ENCODE results near the gene SERBP1.
A peak's percentile ranks its signal among the peaks of the same experiment; 100 is the strongest.

Gene SERBP1

DNA sequence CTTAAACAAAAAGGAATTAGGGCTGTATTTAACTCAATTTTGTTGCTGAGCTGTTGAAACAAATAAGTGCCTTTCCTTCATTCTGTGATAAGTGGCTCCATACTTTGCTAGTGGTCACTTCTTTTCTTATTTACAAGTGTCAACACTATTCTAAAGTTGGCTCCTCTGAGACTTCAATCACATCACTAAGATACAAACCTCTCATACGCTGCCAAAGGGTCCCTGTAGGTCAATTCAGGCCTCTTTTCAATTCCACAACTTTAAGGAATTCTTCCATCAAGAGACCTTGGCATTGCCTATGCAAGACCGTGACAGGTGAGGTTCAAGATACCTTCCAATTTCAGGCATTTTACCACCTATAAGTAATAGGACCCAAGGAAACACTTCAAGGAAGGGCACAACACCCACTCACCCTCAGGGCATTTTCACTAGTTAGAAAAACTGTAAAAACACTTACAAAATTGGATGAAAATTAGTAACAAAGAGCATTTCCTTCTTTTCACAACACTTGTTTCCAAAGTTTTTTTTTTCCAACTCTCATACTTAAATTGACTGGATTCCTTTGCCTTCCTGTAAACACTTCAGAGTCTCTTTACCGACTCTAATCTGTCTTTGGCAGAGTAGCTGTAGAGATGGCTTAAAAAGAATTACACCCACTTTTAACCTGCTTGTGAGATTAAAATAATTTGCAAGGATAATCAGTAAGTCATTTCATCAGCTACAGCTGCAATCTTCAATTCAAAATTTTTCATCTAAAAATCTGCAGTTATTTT, 24.5 kb downstream of the SERBP1 start:
- DNase-seq, result no peak
- ATAC-seq, result no peak

DNA sequence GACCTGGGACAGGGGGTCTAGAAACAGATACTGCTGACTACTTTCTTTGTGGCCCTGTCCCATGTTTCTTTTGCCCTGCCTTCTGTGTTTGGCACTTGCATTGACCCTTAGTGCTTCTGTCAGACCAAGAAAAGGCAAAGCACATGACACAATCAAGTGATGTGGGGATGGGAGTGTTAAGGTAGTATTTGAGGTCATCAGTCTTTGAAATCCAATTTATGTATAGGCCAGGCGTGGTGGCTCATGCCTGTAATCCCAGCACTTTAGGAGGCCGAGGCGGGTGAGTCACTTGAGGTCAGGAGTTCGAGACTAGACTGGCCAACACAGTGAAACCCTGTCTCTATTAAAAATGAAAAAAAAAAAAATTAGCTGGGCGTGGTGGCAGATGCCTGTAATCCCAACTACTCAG, 26.0 kb downstream of the SERBP1 start:
- no peak for DNase-seq

DNA sequence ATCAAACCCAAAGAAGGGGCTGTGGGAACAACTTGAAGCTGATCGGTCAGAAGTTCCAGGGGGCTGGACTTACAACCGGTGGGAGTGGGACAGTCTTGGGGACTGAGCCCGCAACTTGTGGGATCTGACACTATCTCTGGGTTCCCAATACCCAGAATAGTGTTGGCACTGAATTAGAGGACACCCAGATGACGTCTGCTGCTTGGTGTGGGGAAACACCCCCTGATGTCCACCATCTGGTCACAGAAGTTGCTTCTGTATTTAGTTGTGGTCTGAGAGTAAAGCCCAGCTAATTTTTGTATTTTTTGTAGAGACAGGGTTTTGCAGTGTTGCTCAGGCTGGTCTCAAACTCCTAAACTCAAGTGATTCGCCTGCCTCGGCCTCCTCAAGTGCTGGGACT, 28.8 kb downstream of the SERBP1 start:
- DNase-seq (no peak), ATAC-seq (no peak)

More for the DNA sequence above, 26.0 kb downstream of the SERBP1 start:
- no peak for ATAC-seq

DNA sequence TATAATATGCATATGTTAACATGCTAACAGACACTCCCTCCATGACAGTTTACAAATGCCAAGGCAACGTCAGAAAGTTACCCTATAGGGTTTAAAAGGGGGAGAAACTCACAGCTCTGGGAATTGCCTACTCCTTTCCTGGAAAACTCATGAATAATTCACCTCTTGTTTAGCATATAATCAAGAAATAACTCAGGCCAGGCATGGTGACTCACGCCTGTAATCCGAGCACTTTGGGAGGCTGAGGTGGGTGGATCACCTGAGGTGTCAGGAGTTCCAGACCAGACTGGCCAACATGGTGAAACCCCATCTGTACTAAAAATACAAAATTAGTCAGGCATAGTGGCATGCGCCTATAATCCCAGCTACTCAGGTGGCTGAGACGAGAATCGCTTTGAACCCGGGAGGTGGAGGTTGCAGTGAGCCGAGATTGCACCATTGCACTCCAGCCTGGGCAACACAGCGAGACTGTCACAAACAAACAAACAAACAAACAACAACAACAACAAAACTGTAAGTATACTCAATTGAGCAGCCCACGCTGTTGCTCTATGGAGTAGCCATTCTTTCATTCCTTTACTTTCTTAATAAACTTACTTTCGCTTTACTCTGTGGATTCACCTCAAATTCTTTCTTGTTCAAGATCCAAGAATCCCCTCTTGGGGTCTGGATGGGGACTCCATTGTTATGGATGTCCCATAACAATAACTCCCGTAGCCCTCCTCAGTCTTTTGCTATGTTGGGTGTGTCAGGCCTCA, 30.0 kb downstream of the SERBP1 start:
- ATAC-seq, result peak; percentile 79
- peak; percentile 61 for DNase-seq

DNA sequence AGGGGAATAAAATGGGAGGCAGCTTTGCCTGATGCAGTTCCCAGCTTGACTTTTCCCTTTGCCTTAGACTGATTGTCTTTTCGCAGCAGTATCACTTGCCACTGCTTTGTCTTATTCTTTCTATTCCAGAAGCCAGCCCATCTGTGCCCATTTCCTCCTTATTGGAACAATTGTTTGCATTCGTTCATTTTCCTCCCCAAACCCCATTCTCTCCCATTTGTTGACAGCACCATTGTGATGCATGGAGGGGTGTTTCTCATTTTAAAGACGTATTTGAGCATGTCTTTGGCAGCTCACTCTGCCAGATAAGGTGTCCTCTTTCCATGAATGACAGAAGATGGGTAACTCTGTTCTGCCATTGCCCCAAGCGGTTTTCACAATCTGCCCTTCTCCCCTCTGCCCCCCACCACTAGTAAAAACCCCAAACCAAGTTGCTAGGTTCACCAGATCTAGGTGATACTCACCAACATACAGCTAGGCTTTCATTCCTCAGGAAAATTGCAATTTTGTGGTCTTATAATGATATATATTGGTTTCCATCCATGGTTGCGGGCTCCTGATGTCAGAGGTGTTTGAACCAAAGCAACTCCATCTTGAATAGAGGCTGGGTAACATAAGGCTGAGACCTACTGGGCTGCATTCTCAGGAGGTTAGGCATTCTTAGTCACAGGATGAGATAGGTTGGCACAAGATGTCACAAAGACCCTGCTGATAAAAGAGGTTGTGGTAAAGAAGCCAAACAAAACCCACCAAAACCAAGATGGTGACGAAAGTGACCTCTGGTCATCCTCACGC, 30.8 kb downstream of the SERBP1 start:
- ATAC-seq, result peak; percentile 5
- DNase-seq, result no peak

DNA sequence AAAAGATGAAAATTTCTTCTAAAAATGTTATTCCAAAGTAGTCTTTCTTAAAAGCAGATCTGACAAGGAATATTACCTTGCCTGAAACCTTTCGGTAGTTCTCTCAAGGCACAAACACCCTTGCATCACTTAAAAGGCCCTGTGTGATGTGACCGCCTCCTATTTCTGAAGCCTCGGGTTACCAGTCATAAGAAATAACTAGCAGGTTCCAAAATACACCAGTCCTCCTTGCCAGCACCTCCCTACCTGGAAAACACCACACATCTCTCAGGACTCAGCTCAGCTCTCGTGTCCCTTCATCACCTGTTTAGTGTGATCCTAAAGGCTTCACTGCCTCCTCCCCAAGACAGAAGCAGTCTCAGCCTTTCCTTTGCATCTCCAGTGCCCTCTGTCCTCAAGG, 35.7 kb downstream of the SERBP1 start:
- no peak for DNase-seq
- ATAC-seq, result no peak

DNA sequence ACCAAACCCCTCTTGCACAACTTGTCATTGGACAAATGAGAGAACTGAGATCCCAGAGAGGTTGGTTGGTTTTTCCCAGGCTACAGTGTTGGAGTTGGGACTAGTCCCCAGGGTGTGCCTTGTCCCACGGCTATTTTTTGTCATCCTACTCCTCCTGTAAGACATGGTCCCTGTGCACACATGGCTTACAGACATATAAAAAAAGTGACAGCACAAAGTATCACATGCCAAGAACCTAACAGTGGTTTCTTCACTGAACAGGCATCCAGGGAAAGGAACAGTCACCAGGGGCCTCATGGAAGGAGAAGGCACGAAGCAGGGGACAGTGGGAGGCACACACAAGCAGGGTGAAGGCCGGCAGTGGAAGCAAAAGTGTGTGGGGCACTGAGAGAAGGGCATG, 36.5 kb downstream of the SERBP1 start:
- DNase-seq (no peak), ATAC-seq (no peak)

DNA sequence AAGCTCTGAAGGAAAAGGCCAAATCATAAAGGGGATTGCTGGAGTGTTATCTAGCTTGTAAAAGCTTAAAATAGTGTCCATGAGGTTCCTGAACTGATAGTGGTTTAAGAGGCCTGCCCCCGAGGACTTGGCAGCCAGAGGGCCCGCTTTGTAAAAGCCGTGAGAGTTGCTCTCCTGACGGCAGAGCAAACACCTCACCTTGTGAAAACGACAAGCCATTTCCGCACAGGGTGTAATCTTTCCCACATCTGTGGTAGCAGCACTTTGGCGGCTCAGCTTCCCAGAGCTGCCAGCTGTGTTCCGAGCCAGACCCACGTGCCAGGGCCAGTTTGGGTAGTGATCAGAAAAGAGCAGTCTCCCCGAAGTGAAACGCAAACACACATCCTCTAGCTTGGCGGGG, 37.0 kb downstream of the SERBP1 start:
- ATAC-seq (no peak), DNase-seq (no peak)

DNA sequence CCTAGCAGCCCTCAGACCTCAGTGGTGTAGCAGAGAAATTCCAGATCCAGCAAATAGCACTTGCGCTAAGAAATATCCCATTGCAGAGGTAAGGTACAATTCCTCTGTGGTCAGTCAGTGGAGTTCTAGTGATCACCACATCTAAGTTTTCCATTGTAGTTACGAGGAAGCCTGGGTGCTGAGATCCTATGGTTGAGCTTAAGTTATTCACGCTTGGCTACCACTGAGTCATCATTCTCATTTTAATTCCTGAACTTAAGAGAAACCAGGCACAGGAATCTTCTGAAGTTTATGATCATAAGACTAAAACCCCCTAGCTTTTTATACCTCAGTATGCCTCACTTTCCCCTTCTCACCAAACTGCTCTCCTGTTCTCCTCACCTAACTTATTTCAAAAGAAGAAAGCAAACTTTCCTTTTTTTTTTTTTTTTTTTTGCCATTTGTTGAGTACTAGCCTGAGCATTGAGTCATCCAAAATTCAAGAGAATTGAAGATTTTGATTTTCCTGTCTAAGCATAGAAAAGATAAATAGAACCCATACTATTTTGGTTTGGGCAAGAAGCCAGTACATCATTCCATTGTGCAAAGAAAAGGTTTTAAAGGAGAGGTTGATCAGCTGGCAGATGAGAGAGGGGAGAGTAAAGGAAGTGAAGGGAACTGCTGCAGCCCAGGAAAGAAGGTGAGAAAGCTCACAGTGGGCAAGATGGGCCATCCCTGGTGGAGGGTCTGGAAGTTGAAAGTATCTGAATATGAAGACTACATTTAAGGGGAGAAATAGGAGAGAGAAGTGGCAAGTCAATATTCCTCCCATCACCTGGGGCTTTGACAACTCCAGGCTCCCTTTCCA, 39.9 kb downstream of the SERBP1 start:
- ATAC-seq, result no peak
- DNase-seq, result no peak

DNA sequence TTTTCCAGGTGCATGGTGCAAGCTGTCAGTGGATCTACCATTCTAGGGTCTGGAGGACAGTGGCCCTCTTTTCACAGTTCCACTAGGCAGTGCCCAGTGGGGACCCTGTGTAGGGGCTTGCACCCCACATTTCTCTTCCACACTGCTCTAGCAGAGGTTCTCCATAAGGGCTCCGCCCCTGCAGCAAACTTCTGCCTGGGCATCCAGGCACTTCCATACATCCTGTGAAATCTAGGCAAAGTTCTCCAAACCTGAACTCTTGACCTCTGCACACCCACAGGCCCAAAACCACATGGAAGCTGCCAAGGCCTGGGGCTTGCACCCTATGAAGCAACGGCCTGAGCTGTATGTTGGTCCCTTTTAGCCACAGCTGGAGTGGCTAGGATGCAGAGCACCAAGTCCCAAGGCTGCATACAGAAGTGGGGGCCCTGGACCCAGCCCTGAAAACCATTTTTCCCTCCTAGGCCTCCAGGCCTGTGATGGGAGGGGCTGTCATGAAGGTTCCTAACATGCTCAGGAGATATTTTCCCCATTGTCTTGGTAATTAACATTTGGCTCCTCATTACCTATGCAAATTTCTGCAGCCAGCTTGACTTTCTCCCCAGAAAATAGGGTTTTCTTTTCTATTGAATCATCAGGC, 46.1 kb downstream of the SERBP1 start:
- ATAC-seq (no peak), DNase-seq (no peak)

DNA sequence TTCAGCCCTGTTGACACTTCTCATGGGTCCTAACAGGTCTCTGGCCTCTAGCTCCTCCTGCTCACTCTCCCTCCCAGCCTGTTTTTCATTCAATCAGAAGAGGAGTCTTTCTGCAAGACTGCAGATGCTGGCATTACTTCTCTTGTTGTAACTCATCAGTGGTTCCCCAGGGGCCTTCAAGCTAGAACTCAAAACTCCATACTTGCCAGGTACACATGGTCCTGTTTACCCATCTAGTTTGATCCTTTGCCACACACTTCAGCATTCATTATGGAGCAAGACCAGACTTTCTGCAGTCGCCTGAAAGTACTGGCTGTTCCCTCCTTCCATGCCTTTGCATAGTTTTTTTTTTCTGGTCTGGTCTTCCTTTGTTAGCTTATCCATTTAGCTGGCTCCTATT, 47.9 kb downstream of the SERBP1 start:
- no peak for ATAC-seq

DNA sequence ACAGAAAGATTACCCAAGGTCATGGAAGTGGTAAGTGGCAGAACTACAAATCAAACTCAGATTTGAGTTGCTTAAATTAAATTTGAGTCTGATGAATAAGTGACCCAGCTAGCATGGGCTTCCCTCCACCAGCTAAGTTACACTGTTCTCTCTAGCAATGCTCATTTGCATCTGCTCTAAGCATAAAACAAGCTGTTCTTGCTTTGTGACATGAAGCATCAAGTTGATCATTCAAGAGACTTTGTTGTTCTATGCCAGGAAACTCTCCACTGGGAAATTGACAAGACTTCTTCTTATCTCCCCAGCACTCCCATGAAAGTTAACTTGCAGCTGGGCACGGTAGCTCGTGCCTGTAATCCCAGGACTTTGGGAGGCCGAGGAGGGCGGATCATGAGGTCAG, 49.0 kb downstream of the SERBP1 start:
- DNase-seq, result no peak

More for the DNA sequence above, 47.9 kb downstream of the SERBP1 start:
- DNase-seq, result no peak

DNA sequence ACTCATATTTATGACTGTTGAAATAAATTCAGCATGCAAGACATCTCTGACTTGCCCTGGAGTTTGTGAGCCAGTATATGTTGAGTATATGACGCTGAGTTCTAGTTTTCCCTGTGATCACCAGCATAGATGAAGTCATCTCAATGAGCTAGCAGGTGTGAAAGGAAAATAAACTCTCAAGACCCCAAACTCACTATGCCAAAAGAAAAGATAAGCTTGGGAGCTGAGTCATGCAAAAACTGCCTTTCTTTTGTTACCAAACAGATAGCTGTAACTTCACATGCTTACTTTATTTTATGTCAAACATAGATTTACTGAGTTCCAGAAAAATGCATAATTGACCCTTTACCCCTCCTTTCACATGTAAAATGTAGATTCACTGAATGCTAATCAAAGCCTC, 52.9 kb downstream of the SERBP1 start:
- DNase-seq (no peak), ATAC-seq (no peak)

More for the DNA sequence above, 49.0 kb downstream of the SERBP1 start:
- no peak for ATAC-seq

DNA sequence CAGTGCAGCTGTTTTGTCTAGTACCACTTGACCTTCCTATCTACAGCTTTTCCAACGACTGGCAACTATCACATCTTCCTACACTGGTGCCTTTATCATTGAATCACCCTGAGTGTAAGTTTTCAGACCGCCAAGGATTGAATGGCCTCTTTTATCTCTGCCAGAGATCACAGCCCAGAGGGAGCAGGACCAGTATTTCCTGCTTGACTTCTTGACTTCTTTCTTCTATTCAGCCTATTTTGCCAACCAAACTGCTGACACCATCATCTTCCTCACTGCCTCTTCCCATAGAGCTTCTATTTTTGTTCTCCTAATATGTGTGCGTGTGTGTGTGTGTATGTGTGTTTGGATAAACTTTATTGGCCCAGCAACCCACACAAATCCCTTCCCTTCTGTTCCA, 53.8 kb downstream of the SERBP1 start:
- DNase-seq (no peak), ATAC-seq (no peak)

DNA sequence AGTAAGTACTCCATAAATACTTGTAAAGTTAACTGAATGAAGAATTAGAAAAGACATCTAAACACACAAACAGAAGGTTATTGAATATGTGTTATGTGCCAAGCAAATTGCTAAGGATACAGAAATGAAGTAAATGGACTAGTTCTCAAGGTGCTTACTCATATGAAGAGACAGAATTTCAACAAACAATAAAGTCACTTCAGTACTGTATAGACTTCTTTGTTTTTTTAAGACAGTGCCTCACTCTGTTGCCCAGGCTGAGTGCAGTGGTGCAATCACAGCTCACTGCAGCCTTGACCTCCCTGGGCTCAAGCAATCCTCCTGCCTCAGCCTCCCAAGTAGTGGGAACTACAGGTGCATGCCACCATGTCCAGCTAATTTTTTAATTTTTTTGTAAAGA, 57.3 kb downstream of the SERBP1 start:
- ATAC-seq (no peak), DNase-seq (no peak)

DNA sequence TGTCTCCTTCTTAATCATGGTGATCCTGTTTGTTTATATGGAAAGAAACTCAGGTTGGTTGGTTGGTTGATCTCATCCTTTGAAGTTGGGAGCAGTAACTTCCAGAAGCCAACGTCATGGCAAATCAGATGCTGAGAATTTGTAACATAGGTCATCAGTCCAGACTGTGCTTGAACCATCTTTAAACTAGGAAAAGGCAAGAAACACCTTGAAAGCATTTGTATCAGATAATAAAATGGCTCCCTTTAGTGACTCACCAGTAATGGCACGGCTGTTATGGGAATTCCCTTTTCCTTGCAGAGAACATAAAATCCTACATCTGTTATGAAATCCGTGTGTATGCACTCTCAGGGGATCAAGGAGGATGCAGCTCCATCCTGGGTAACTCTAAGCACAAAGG, 58.1 kb downstream of the SERBP1 start:
- DNase-seq, result no peak

DNA sequence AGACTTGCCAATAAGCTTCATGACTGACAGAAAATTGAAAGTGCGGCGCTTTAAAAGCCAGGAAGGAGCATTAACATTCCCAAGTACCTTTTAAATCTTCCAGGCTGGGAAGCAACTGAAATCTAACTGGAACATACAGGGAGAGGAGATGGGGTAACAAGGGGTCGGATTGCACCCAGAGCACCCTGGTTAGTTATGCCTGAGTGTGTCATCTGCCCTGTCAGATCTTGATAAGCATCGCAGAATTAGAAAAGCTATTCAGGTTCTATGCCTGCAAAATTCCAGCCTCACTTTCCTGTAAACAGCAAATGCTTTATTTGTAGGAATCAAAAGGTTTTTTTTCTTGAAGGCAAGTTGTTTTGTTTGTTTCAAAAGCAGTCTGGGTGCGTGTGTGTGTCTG, 58.5 kb downstream of the SERBP1 start:
- no peak for ATAC-seq
- DNase-seq, result no peak

More for the DNA sequence above, 58.1 kb downstream of the SERBP1 start:
- no peak for ATAC-seq

DNA sequence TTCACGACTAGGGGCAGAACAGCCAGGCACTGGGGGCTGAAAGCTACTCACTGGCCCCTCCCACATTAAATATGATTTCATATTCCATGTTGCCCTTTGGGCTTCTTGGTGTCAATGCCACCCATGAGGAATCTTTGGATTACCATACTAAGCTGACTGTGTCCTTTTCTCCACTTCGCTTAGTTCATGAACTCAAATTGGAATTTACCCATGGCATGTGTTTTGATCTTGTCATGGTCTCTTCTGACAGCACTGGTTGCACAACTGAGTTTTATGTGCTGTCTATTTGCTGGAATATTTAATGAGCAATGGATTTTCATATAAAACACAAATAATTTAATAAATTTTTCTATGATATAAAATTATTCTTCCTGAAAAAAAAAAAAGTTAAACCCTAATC, 59.2 kb downstream of the SERBP1 start:
- no peak for DNase-seq
- ATAC-seq, result no peak

DNA sequence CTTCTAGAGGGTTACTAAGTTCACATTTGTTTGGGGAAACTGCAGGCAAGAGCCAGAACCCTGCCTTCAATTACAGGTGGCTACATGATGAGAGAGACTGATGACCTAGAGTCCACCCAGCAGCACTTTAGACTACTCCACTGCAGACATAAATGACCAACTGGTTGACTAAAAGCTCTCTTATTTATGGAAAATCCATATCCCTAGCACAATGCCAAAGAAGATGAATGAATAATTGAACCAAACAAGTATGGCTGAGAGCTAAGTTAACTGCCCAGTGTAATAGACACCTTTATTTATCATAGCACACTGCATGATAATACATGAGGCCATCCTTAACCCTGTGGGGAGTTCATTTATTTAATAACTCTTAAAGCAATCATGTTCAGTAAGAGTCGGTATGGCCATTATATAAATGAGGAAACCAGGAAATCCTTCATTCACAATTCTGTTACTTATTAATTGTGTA, 62.1 kb downstream of the SERBP1 start:
- no peak for ATAC-seq
- no peak for DNase-seq

DNA sequence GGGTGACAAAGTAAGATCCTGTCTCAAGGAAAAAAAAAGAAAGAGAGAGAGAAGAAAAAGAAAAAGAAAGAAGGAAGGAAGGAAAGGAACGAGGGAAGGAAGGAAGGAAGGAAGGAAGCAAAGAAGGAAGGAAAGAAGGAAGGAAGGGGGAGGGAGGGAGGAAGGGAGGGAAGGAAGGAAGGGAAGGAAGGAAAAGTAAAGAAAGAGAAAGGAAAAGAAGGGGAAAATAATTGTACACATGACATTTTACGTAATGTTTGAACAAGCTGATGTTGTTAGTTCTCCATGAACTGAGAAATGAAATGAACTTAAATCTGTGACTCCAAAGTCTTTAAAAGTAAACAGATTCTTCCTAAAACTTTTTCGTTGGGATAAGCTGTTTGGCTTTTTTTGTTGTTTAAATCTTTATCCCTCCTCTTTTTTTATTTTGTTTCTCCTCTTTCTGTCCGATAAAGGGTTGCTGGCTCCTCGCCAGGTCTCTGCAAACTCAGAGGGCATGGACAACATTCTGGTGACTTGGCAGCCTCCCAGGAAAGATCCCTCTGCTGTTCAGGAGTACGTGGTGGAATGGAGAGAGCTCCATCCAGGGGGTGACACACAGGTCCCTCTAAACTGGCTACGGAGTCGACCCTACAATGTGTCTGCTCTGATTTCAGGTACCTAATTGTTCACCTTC, 62.7 kb downstream of the SERBP1 start:
- DNase-seq, result no peak
- ATAC-seq, result no peak

DNA sequence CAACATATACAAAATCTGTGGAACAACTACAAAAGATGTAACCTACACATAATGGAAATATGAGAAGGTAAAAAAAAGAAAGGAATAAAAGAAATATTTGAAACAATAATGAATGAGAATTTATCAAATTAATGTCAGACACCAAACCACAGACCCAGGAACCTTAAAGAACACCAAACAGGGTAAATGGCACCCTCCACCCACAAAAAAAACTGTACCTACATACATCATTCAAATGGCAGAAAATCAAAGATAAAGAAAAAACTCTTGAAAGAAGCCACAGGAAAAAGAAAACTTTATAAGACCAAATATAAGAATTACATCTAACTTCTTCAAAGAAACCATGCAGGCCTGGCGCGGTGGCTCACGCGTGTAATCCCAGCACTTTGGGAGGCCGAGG, 68.6 kb downstream of the SERBP1 start:
- ATAC-seq (no peak), DNase-seq (no peak)
